DMS153 treated with DMSO at 0.1 percent for 48 hours (cell line): ENCODE measurements around the gene GPER1.
"Not testable (repeated sequence)": the region's sequence is repeated elsewhere in the genome, so short reads cannot be mapped to it uniquely, and the experiment has no call there.

Source experiments
- DNase-seq: peaks from one replicate; lab custom pipeline; 2025; ENCODE audit not compliant: unreplicated experiment; lab: John Stamatoyannopoulos, UW

GPER1 gene

DNA sequence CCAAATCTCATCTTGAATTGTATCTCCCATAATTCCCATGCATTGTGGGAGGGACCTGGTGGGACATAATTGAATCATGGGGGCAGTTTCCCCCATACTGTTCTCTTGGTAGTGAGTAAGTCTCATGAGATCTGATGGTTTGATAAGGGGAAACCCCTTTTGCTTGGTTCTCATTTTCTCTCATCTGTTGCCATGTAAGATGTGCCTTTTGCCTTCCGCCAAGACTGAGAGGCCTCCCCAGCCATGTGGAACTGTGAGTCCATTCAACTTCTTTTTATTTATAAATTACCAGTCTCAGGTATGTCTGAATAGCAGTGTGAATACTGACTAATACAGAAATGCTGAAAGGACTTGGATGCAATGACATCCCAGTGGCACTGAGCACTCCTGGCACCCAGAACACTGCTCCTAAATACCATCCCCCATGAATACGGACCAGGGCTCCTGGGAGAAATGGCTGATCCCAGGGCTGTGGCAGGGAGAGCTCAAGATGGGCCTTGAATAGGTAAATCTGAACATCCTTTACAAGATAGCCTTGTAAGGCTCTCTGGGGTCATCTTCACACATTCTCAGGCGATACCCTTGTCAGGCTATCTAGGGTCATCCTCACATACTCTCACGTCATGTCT lies 52.7 kb downstream of the GPER1 start:
- DNase-seq: no peak

DNA sequence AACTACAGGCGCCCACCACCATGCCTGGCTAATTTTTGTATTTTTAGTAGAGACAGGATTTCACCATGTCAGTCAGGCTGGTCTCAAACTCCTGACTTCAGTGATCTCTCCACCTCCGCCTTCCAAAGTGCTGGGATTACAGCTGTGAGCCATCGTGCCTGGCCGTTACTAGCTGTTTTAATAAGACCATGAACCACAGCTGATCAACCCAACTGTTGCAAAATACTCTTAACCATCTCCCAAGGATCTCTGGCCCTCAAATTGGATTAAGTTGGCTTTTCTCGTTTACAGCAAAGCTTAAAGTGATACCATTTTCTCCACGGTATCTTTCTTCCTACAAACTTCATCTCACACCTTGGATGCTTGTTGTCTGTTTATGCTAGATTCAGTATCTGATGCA lies 53.7 kb downstream of the GPER1 start:
- DNase-seq: no peak

DNA sequence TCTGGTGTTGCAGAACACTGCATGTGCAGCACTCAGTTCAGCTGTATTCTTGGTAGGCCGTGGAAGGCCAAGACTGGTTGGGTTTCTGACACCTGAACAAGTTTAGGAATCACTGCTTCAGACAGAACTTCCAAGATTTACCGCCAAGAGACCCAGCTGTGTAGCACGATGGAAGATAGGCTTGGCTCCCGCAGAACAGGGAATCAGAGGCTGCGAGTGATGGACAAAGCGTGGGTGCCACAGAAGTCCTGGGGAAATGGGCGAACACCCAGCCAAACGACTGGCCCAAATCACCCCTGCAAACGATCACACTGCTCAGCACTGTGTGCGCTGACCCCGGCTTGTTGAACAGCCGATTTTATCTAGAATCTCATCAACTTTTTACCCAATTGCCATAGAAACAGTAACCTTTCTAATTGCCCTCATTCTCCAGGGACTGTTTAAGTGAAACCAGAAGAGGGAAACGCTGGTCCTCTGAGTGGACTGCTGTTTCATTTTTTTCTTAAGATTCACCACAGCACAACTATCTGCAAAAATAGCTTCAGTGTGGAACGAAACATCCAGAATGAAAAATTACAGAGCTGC lies 54.2 kb downstream of the GPER1 start:
- no peak for DNase-seq

DNA sequence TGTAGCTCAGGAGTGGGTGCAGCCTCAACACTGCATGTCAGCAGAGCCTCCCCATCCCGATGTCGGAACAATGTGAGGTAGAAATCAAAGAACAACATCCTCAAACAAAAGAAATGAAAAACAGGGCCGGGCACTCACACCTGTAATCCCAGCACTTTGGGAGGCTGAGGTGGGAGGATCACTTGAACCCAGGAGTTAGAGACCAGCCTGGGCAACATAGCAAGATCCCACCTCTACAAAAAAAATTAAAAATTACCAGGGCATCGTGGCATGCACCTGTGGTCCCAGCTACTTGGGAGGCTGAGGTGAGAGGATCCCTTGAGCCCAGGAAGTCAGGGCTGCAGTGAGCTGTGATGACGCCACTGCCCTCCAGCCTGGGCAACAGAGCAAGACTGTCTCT lies 55.1 kb downstream of the GPER1 start:
- DNase-seq: not testable (repeated sequence)
